HEK293 (cell line): ENCODE measurements around the gene AKAP5.

Source experiments
- CTCF ChIA-PET: fragments of 350-600 bp; formaldehyde crosslinking; extraction: SDS; loops from one replicate; lab custom pipeline; 2021; ENCODE audit warnings: antibody characterized with exemption; lab: Yijun Ruan, JAX
- POLR2A ChIA-PET: fragments of 300-600 bp; formaldehyde crosslinking; extraction: SDS; loops from one replicate; lab custom pipeline; 2020; ENCODE audit warnings: antibody characterized with exemption, inconsistent platforms; lab: Yijun Ruan, JAX
- H3K27ac ChIP-seq: fragments of 200-500 bp; sonication (Bioruptor generic); 2 replicates; pipeline ENCODE4 v1.5.1; 2014; ENCODE audit warnings: low read depth, low read length, control low read depth, inconsistent platforms; ENCODE audit errors: extremely low read depth
- H3K36me3 ChIP-seq, 2 experiments: fragments of 200-500 bp in 1 of 2; sonication (Bioruptor generic) in 1 of 2; 1 replicate in 1 of 2; 2 replicates in 1 of 2; pipeline ENCODE4 v1.5.1; 2014 to 2017; ENCODE audit warnings: inconsistent platforms in 2 of 2, low read length in 2 of 2; ENCODE audit not compliant: control insufficient read depth in 2 of 2, insufficient read depth in 1 of 2
- H3K4me1 ChIP-seq: fragments of 200-500 bp; sonication (Bioruptor generic); 2 replicates; pipeline ENCODE4 v1.5.1; 2014; ENCODE audit warnings: mild to moderate bottlenecking, low read length, inconsistent platforms; ENCODE audit not compliant: control insufficient read depth, insufficient read depth
- H3K4me3 ChIP-seq: 2 replicates; pipeline ENCODE4 v1.5.1; 2011; ENCODE audit warnings: low read depth, mild to moderate bottlenecking, control low read depth, low read length, moderate library complexity
- H3K9me3 ChIP-seq: fragments of 200-500 bp; sonication (Bioruptor generic); 2 replicates; pipeline ENCODE4 v1.5.1; 2014; ENCODE audit warnings: low read depth, low read length, inconsistent platforms; ENCODE audit not compliant: control insufficient read depth, insufficient read depth
- GLIS2 ChIP-seq: fragments of 450-650 bp; formaldehyde crosslinking; IDR thresholded peaks from 2 replicates; pipeline ENCODE4 v1.5.1; 2016; ENCODE audit warnings: missing biosample characterization, missing genetic modification characterization
- KLF1 ChIP-seq: fragments of 450-650 bp; formaldehyde crosslinking; IDR thresholded peaks from 2 replicates; pipeline ENCODE4 v1.5.1; 2016; ENCODE audit warnings: missing biosample characterization, missing genetic modification characterization
- KLF10 ChIP-seq: fragments of 450-650 bp; IDR thresholded peaks from 2 replicates; pipeline ENCODE4 v1.5.1; 2018; ENCODE audit warnings: missing biosample characterization, mild to moderate bottlenecking, missing genetic modification characterization
- MEIS1 ChIP-seq: sonication (generic); formaldehyde crosslinking; IDR thresholded peaks from 2 replicates; pipeline ENCODE4 v1.8.1; 2022; ENCODE audit warnings: missing genetic modification reagents, mild to moderate bottlenecking, borderline replicate concordance
- TCF7L2 ChIP-seq: IDR thresholded peaks from 2 replicates; pipeline ENCODE4 v1.6.1; 2011; ENCODE audit warnings: low read depth, mild to moderate bottlenecking, inconsistent platforms, low read length, moderate library complexity, borderline replicate concordance
- ZBTB20 ChIP-seq: fragments of 450-650 bp; formaldehyde crosslinking; IDR thresholded peaks from 2 replicates; pipeline ENCODE4 v1.5.1; 2016; ENCODE audit warnings: missing biosample characterization, missing genetic modification characterization
- ZNF2 ChIP-seq: fragments of 450-650 bp; formaldehyde crosslinking; IDR thresholded peaks from 2 replicates; pipeline ENCODE4 v1.5.1; 2016; ENCODE audit warnings: missing biosample characterization, missing genetic modification characterization
- ZNF223 ChIP-seq: fragments of 450-650 bp; formaldehyde crosslinking; IDR thresholded peaks from 2 replicates; pipeline ENCODE4 v1.5.1; 2016; ENCODE audit warnings: missing biosample characterization, missing genetic modification characterization
- ZNF23 ChIP-seq: fragments of 450-650 bp; formaldehyde crosslinking; IDR thresholded peaks from 2 replicates; pipeline ENCODE4 v1.5.1; 2016; ENCODE audit warnings: missing biosample characterization, missing genetic modification characterization, borderline replicate concordance
- ZNF341 ChIP-seq: fragments of 450-650 bp; formaldehyde crosslinking; IDR thresholded peaks from 2 replicates; pipeline ENCODE4; 2016; ENCODE audit warnings: low read depth, missing biosample characterization, missing genetic modification characterization
- ZNF510 ChIP-seq: fragments of 450-650 bp; formaldehyde crosslinking; IDR thresholded peaks from 2 replicates; pipeline ENCODE4 v1.5.1; 2018; ENCODE audit warnings: mild to moderate bottlenecking, missing genetic modification characterization, missing biosample characterization; ENCODE audit not compliant: insufficient replicate concordance
- ZNF596 ChIP-seq: fragments of 450-650 bp; IDR thresholded peaks from 2 replicates; pipeline ENCODE4 v1.5.0; 2018; ENCODE audit warnings: missing biosample characterization, mild to moderate bottlenecking, missing genetic modification characterization, moderate library complexity
- ZNF785 ChIP-seq: fragments of 450-650 bp; formaldehyde crosslinking; IDR thresholded peaks from 2 replicates; pipeline ENCODE4 v1.5.1; 2016; ENCODE audit warnings: missing biosample characterization, missing genetic modification characterization
- TF ChIP-seq, protein P1 (sequence below): fragments of 450-650 bp; formaldehyde crosslinking; IDR thresholded peaks from 2 replicates; pipeline ENCODE4 v1.5.1; 2016; ENCODE audit warnings: missing biosample characterization, missing genetic modification characterization
- TF ChIP-seq, protein P2 (sequence below): fragments of 450-650 bp; formaldehyde crosslinking; IDR thresholded peaks from 2 replicates; pipeline ENCODE4 v1.5.1; 2016; ENCODE audit warnings: missing biosample characterization, missing genetic modification characterization
- TF ChIP-seq, protein P3 (sequence below): fragments of 450-650 bp; formaldehyde crosslinking; IDR thresholded peaks from 2 replicates; pipeline ENCODE4 v1.5.1; 2016; ENCODE audit warnings: missing biosample characterization, missing genetic modification characterization
- TF ChIP-seq, protein P4 (sequence below): fragments of 450-650 bp; formaldehyde crosslinking; IDR thresholded peaks from 2 replicates; pipeline ENCODE4 v1.5.1; 2016; ENCODE audit warnings: missing biosample characterization, missing genetic modification characterization
- TF ChIP-seq, protein P5 (sequence below): fragments of 450-650 bp; formaldehyde crosslinking; IDR thresholded peaks from 2 replicates; pipeline ENCODE4 v1.5.1; 2017; ENCODE audit warnings: missing biosample characterization, missing genetic modification characterization
- TF ChIP-seq, protein P6 (sequence below): fragments of 450-650 bp; formaldehyde crosslinking; IDR thresholded peaks from 2 replicates; pipeline ENCODE4 v1.5.1; 2016; ENCODE audit warnings: missing biosample characterization, missing genetic modification characterization

The AKAP5 gene

DNA sequence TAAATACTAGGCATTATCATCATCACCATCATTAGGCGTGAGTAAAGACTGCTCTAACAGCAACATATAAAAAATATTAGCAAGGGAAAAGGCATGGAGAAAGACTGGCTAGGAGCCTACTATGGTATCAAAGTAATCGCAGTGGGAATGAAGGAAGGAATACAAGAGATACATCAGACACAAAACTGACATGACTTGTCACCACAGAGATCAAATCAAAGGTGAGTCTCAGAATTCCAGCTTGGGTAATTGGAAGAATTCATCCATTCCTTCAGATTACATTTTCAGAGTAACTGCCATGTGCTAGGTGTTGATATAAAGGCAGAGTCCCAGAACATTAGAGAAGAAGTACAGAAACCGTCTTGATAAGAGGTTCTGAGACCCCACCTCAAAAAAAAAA is 28.2 kb downstream of the AKAP5 start:
- CTCF ChIA-PET, result interaction anchor here (0.8 to 1.0 kb wide), 2 partner anchors 16 to 271 kb away, joined by 3 to 5 read pairs; no protein-coding TSS in a partner anchor
- H3K27ac ChIP-seq, result no peak overlapping the region
- no peaks in the 10 kb centered on the region for H3K9me3 ChIP-seq
- no peak overlapping the region for H3K4me3 ChIP-seq
- TF ChIP-seq GLIS2 (tag by site-specific recombination) (no peak), ZNF23 (tag by site-specific recombination) (no peak), ZNF341 (tag by site-specific recombination) (no peak)
- TF ChIP-seq, protein P1, sequence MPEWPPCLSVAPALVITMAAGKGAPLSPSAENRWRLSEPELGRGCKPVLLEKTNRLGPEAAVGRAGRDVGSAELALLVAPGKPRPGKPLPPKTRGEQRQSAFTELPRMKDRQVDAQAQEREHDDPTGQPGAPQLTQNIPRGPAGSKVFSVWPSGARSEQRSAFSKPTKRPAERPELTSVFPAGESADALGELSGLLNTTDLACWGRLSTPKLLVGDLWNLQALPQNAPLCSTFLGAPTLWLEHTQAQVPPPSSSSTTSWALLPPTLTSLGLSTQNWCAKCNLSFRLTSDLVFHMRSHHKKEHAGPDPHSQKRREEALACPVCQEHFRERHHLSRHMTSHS (tag by site-specific recombination), result no peak
- TF ChIP-seq, protein P2, sequence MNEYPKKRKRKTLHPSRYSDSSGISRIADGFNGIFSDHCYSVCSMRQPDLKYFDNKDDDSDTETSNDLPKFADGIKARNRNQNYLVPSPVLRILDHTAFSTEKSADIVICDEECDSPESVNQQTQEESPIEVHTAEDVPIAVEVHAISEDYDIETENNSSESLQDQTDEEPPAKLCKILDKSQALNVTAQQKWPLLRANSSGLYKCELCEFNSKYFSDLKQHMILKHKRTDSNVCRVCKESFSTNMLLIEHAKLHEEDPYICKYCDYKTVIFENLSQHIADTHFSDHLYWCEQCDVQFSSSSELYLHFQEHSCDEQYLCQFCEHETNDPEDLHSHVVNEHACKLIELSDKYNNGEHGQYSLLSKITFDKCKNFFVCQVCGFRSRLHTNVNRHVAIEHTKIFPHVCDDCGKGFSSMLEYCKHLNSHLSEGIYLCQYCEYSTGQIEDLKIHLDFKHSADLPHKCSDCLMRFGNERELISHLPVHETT (tag by site-specific recombination), result no peak
- TF ChIP-seq, protein P3, sequence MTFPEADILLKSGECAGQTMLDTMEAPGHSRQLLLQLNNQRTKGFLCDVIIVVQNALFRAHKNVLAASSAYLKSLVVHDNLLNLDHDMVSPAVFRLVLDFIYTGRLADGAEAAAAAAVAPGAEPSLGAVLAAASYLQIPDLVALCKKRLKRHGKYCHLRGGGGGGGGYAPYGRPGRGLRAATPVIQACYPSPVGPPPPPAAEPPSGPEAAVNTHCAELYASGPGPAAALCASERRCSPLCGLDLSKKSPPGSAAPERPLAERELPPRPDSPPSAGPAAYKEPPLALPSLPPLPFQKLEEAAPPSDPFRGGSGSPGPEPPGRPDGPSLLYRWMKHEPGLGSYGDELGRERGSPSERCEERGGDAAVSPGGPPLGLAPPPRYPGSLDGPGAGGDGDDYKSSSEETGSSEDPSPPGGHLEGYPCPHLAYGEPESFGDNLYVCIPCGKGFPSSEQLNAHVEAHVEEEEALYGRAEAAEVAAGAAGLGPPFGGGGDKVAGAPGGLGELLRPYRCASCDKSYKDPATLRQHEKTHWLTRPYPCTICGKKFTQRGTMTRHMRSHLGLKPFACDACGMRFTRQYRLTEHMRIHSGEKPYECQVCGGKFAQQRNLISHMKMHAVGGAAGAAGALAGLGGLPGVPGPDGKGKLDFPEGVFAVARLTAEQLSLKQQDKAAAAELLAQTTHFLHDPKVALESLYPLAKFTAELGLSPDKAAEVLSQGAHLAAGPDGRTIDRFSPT (tag by site-specific recombination), result no peak
- peaks cover 25 to 34% of the 10 kb centered on the region in 2 experiments; a peak in 2 of 3 replicates for H3K36me3 ChIP-seq
- no peaks in the 10 kb centered on the region for H3K4me1 ChIP-seq
- POLR2A ChIA-PET, result interaction anchor here (0.7 to 1.2 kb wide), 2 partner anchors 9 to 11 kb away, joined by 3 to 4 read pairs; no protein-coding TSS in a partner anchor

DNA sequence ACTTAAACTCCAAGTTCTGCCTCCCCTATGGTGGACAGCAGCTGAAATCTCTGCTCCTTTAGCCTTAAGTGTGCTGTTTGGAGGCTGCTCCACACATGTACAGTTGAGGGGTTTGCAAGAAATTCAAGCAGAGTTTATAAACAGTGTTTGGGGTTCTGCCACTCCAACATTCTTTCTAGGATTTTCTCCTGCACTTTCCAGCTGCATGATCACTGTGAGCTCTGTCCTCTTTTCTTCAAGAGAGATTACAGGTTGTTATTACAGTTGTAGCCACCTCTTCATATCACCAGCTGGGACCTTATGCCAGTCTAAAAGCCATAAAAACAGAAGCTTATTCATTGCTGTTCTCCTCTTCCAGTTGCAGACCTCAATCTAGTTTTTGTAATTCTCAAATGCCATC is 30.0 kb downstream of the AKAP5 start:
- Histone ChIP-seq H3K27ac (no peak overlapping the region), H3K4me1 (peaks cover 7% of the 10 kb centered on the region), H3K36me3 (peaks cover 17 to 24% of the 10 kb centered on the region in 2 experiments; a peak in 2 of 3 replicates), H3K4me3 (no peak overlapping the region), H3K9me3 (no peaks in the 10 kb centered on the region)
- CTCF ChIA-PET, result interaction anchor here (1.0 kb wide), 1 partner anchor 16 kb away, joined by 4 read pairs; no protein-coding TSS in a partner anchor
- TF ChIP-seq, protein P4, sequence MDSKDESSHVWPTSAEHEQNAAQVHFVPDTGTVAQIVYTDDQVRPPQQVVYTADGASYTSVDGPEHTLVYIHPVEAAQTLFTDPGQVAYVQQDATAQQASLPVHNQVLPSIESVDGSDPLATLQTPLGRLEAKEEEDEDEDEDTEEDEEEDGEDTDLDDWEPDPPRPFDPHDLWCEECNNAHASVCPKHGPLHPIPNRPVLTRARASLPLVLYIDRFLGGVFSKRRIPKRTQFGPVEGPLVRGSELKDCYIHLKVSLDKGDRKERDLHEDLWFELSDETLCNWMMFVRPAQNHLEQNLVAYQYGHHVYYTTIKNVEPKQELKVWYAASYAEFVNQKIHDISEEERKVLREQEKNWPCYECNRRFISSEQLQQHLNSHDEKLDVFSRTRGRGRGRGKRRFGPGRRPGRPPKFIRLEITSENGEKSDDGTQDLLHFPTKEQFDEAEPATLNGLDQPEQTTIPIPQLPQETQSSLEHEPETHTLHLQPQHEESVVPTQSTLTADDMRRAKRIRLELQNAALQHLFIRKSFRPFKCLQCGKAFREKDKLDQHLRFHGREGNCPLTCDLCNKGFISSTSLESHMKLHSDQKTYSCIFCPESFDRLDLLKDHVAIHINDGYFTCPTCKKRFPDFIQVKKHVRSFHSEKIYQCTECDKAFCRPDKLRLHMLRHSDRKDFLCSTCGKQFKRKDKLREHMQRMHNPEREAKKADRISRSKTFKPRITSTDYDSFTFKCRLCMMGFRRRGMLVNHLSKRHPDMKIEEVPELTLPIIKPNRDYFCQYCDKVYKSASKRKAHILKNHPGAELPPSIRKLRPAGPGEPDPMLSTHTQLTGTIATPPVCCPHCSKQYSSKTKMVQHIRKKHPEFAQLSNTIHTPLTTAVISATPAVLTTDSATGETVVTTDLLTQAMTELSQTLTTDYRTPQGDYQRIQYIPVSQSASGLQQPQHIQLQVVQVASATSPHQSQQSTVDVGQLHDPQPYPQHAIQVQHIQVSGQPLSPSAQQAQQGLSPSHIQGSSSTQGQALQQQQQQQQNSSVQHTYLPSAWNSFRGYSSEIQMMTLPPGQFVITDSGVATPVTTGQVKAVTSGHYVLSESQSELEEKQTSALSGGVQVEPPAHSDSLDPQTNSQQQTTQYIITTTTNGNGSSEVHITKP, result peak; percentile 72
- TF ChIP-seq ZNF785 (tag by site-specific recombination), result no peak
- POLR2A ChIA-PET, result interaction anchor here (1.6 kb wide), 1 partner anchor 9 kb away, joined by 5 read pairs; the partner anchor contains the start of gene ZBTB1

DNA sequence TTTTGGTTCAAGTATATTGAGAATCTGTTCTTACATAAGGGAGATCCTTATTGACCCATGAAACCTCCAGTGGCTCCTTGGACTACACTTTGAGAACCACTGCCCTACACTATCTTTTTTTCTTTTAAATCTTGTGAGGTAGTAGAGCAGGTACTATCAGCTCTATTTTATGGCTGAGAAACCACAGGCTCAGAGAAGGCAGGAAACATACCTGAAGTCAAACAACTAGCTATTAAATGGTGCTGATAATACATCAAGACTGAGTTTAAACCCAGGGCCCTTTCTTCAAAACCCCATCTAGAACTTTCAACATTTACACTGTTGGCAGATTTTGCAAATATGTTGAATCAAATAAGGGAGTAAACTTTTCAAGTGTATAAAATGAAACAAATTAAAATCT is 31.5 kb downstream of the AKAP5 start:
- ChIA-PET CTCF (interaction anchor here (0.6 to 1.4 kb wide), 3 partner anchors 12 to 1058 kb away, joined by 3 to 4 read pairs (median 4); no protein-coding TSS in a partner anchor), POLR2A (interaction anchor here (1.1 to 1.6 kb wide), 2 partner anchors 8 to 9 kb away, joined by 3 to 5 read pairs; partner anchors contain the start of gene ZBTB1)
- Histone ChIP-seq H3K36me3 (peaks cover 11 to 17% of the 10 kb centered on the region in 2 experiments; a peak in 2 of 3 replicates), H3K27ac (no peak overlapping the region), H3K4me1 (peaks cover 11% of the 10 kb centered on the region), H3K4me3 (no peak overlapping the region), H3K9me3 (no peaks in the 10 kb centered on the region)
- TF ChIP-seq ZNF223 (tag by site-specific recombination) (no peak), ZNF596 (tag by site-specific recombination) (no peak), KLF1 (tag by site-specific recombination) (no peak), MEIS1 (CRISPR knock-in tag) (no peak), TCF7L2 (no peak), KLF10 (tag by site-specific recombination) (no peak), ZNF510 (tag by site-specific recombination) (no peak), ZBTB20 (tag by site-specific recombination) (no peak), ZNF2 (tag by site-specific recombination) (no peak)
- TF ChIP-seq, protein P5, sequence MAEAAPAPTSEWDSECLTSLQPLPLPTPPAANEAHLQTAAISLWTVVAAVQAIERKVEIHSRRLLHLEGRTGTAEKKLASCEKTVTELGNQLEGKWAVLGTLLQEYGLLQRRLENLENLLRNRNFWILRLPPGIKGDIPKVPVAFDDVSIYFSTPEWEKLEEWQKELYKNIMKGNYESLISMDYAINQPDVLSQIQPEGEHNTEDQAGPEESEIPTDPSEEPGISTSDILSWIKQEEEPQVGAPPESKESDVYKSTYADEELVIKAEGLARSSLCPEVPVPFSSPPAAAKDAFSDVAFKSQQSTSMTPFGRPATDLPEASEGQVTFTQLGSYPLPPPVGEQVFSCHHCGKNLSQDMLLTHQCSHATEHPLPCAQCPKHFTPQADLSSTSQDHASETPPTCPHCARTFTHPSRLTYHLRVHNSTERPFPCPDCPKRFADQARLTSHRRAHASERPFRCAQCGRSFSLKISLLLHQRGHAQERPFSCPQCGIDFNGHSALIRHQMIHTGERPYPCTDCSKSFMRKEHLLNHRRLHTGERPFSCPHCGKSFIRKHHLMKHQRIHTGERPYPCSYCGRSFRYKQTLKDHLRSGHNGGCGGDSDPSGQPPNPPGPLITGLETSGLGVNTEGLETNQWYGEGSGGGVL, result no peak
- TF ChIP-seq, protein P6, sequence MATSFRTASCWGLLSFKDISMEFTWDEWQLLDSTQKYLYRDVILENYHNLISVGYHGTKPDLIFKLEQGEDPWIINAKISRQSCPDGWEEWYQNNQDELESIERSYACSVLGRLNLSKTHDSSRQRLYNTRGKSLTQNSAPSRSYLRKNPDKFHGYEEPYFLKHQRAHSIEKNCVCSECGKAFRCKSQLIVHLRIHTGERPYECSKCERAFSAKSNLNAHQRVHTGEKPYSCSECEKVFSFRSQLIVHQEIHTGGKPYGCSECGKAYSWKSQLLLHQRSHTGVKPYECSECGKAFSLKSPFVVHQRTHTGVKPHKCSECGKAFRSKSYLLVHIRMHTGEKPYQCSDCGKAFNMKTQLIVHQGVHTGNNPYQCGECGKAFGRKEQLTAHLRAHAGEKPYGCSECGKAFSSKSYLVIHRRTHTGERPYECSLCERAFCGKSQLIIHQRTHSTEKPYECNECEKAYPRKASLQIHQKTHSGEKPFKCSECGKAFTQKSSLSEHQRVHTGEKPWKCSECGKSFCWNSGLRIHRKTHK (tag by site-specific recombination), result no peak
